ENCODE results near the gene LRP2.

GRCh38 chr2:169320561-169320960, 41.8 kb downstream of the LRP2 start:
- TF ChIP-seq EZH2 (optimal IDR thresholded peaks at IDR 0.05; ENCODE audit: low read depth, low read length) (no peak), CTCF (IDR thresholded peaks at IDR 0.05; ENCODE audit: low read length) (no peak), EZH2phosphoT487 (IDR thresholded peaks at IDR 0.05; ENCODE audit: low read length) (no peak)

Data from MM.1S (cell line).